OCI-LY7 (cell line): ENCODE results near the gene MEGF6. TPM values are rescaled to one million over a fixed set of nuclear protein-coding genes. Genes with fewer than 3 reads are reported as not detected.

ENCODE experiments used
- BruUV-seq: library from RNA; stranded (reverse); fragments of 400-500 nt; replicated peaks from 2 replicates; lab custom pipeline; 2021; lab: Mats Ljungman, UMichigan
- CTCF ChIA-PET: fragments of 300-600 bp; sonication (Branson Sonifier 250); formaldehyde crosslinking; loops from one replicate; lab custom pipeline; 2022; ENCODE audit warnings: antibody characterized with exemption; ENCODE audit not compliant: unreplicated experiment; lab: Charles Lee
- POLR2A ChIA-PET: fragments of 300-600 bp; sonication (Branson Sonifier 250); formaldehyde crosslinking; loops from one replicate; lab custom pipeline; 2022; ENCODE audit warnings: antibody characterized with exemption; lab: Charles Lee
- DNase-seq: peaks from one replicate; pipeline ENCODE4 v3.0.0-alpha.2; 2015; ENCODE audit warnings: low spot score
- H2AFZ ChIP-seq: fragments of 200-600 bp; sonication (generic), shearing (Covaris generic); 2 replicates; pipeline ENCODE4 v1.6.1; 2014; ENCODE audit warnings: mild to moderate bottlenecking, antibody characterized with exemption, low read length, moderate library complexity
- H3K27ac ChIP-seq: fragments of 200-600 bp; sonication (generic); 2 replicates; pipeline ENCODE4 v1.5.1; 2014; ENCODE audit warnings: mixed run types, low read depth, mild to moderate bottlenecking, moderate library complexity, low read length, inconsistent platforms; ENCODE audit not compliant: poor library complexity, severe bottlenecking
- H3K36me3 ChIP-seq: fragments of 200-600 bp; sonication (generic); 2 replicates; pipeline ENCODE4 v1.6.1; 2014; ENCODE audit warnings: mild to moderate bottlenecking, antibody characterized with exemption, low read length, moderate library complexity, mixed read lengths; ENCODE audit not compliant: insufficient read depth
- H3K4me1 ChIP-seq: fragments of 200-600 bp; sonication (generic); 2 replicates; pipeline ENCODE4 v1.5.1; 2014; ENCODE audit warnings: mild to moderate bottlenecking, low read length; ENCODE audit not compliant: insufficient read depth, poor library complexity, severe bottlenecking
- H3K4me2 ChIP-seq: fragments of 200-600 bp; sonication (generic); 2 replicates; pipeline ENCODE4 v1.6.1; 2014; ENCODE audit warnings: mild to moderate bottlenecking, low read length
- H3K4me3 ChIP-seq: fragments of 200-600 bp; sonication (generic); 2 replicates; pipeline ENCODE4 v1.5.1; 2014; ENCODE audit warnings: mild to moderate bottlenecking, low read depth, low read length; ENCODE audit not compliant: poor library complexity, severe bottlenecking
- H3K79me2 ChIP-seq: fragments of 200-600 bp; sonication (generic); 2 replicates; pipeline ENCODE4 v1.6.1; 2016; ENCODE audit warnings: low read depth, mild to moderate bottlenecking, low read length, moderate library complexity, mixed read lengths; ENCODE audit not compliant: insufficient read depth
- H3K9me2 ChIP-seq: fragments of 200-600 bp; sonication (generic); 2 replicates; pipeline ENCODE4 v1.6.1; 2016; ENCODE audit warnings: mild to moderate bottlenecking, low read length, mixed read lengths; ENCODE audit not compliant: insufficient read depth
- H3K9me3 ChIP-seq: fragments of 200-600 bp; sonication (generic); 2 replicates; pipeline ENCODE4 v1.6.1; 2014; ENCODE audit warnings: mild to moderate bottlenecking, mixed run types, low read length, mixed read lengths
- H4K20me1 ChIP-seq: fragments of 200-600 bp; sonication (generic); 2 replicates; pipeline ENCODE4 v1.6.1; 2014; ENCODE audit warnings: mild to moderate bottlenecking, antibody characterized with exemption, low read length, moderate library complexity, mixed read lengths; ENCODE audit not compliant: insufficient read depth
- CTCF ChIP-seq: fragments of 200-600 bp; sonication (generic); conservative IDR thresholded peaks from 2 replicates; pipeline ENCODE4 v1.5.1; 2014; ENCODE audit warnings: mild to moderate bottlenecking, antibody characterized with exemption, low read length, moderate library complexity, mixed read lengths
- EZH2phosphoT487 ChIP-seq: fragments of 200-600 bp; sonication (generic); IDR thresholded peaks from 2 replicates; pipeline ENCODE4 v1.6.1; 2018; ENCODE audit warnings: low read depth, borderline replicate concordance, mild to moderate bottlenecking, mixed run types, antibody characterized with exemption, low read length, moderate library complexity, mixed read lengths
- intact Hi-C: fragments of 100-400 bp; cut with micrococcal nuclease; formaldehyde crosslinking; loops from one replicate; pipeline ENCODE4 v1.10.0; 2022; ENCODE audit not compliant: unreplicated experiment
- total RNA-seq, 2 experiments: library from RNA; depleted of rRNA in 1 of 2; stranded (reverse); fragments of >200 nt in 1 of 2; shearing (Covaris generic) in 1 of 2; gene quantifications; 2 replicates each; pipeline ENCODE4 v1.2.3, GENCODE V29; 2014 to 2022

The MEGF6 gene
- total RNA-seq, 2 experiments from 2014 or later, result 0.15 to 0.32 TPM

- POLR2A ChIA-PET, result no interaction called here
- H3K4me2 ChIP-seq, result no peak overlapping the region
- H2AFZ ChIP-seq, result no peak overlapping the region
- intact Hi-C loops, result no loop called here
- no peaks in the 10 kb centered on the region for H4K20me1 ChIP-seq
- no peaks in the 10 kb centered on the region for H3K79me2 ChIP-seq
- DNase-seq, result no peak
- H3K27ac ChIP-seq, result no peak overlapping the region
- no peak overlapping the region for H3K4me3 ChIP-seq
- no peaks in the 10 kb centered on the region for H3K36me3 ChIP-seq
- no peaks in the 10 kb centered on the region for H3K9me2 ChIP-seq
- CTCF ChIA-PET, result no interaction called here
- no peaks in the 10 kb centered on the region for H3K9me3 ChIP-seq
- H3K4me1 ChIP-seq, result no peaks in the 10 kb centered on the region
- BruUV-seq, result no TSS peak
- no peak for TF ChIP-seq CTCF
- TF ChIP-seq EZH2phosphoT487, result no peak
These were observed 60.0 kb downstream of the MEGF6 start for GRCh38 chr1:3551290-3551678.

- no peak overlapping the region for H3K4me2 ChIP-seq
- TF ChIP-seq EZH2phosphoT487 (no peak), CTCF (no peak)
- H3K79me2 ChIP-seq, result no peaks in the 10 kb centered on the region
- H3K27ac ChIP-seq, result no peak overlapping the region
- DNase-seq, result no peak
- CTCF ChIA-PET, result no interaction called here
- no peaks in the 10 kb centered on the region for H4K20me1 ChIP-seq
- POLR2A ChIA-PET, result no interaction called here
- H3K36me3 ChIP-seq, result no peaks in the 10 kb centered on the region
- no peaks in the 10 kb centered on the region for H3K9me3 ChIP-seq
- no TSS peak for BruUV-seq
- H3K9me2 ChIP-seq, result no peaks in the 10 kb centered on the region
- no peak overlapping the region for H3K4me3 ChIP-seq
- intact Hi-C loops, result no loop called here
- H2AFZ ChIP-seq, result no peak overlapping the region
- no peaks in the 10 kb centered on the region for H3K4me1 ChIP-seq
These were observed 60.6 kb downstream of the MEGF6 start for GRCh38 chr1:3550511-3551289.

GRCh38 chr1:3548895-3549294 is 62.4 kb downstream of the MEGF6 start:
- Histone ChIP-seq H3K4me3 (no peak overlapping the region), H4K20me1 (no peaks in the 10 kb centered on the region), H3K9me2 (no peaks in the 10 kb centered on the region), H3K36me3 (no peaks in the 10 kb centered on the region), H3K27ac (no peak overlapping the region), H2AFZ (no peak overlapping the region), H3K9me3 (no peaks in the 10 kb centered on the region), H3K4me1 (no peaks in the 10 kb centered on the region), H3K79me2 (no peaks in the 10 kb centered on the region), H3K4me2 (no peak overlapping the region)
- ChIA-PET POLR2A (no interaction called here), CTCF (no interaction called here)
- no peak for DNase-seq
- intact Hi-C loops, result no loop called here
- BruUV-seq, result no TSS peak
- no peak for TF ChIP-seq EZH2phosphoT487
- TF ChIP-seq CTCF, result no peak
